ENCODE measurements around the gene PGA5.

The PGA5 gene

GRCh38 chr11:61266602-61267001 is 25.6 kb downstream of the PGA5 start:
- H3K9ac ChIP-seq (ENCODE audit: low read depth in 1 of 2, low read length in 2 of 2), result no peak overlapping the region
- no peak overlapping the region for H3K4me3 ChIP-seq (ENCODE audit: low read depth in 1 of 2, low read length in 2 of 2)
- no peaks in the 10 kb centered on the region for H3K36me3 ChIP-seq (ENCODE audit: control insufficient read depth in 1 of 2, insufficient read depth in 2 of 2, low read length in 2 of 2)
- H3K4me1 ChIP-seq (ENCODE audit: control insufficient read depth in 1 of 2, insufficient read depth in 2 of 2, low read length in 2 of 2), result peaks cover 21 to 32% of the 10 kb centered on the region in 2 donors
- H3K27ac ChIP-seq (ENCODE audit: low read depth, low read length), result no peak overlapping the region
- no peaks in the 10 kb centered on the region for H3K9me3 ChIP-seq (ENCODE audit: control insufficient read depth in 1 of 2, low read length in 2 of 2)
- H3K27me3 ChIP-seq (ENCODE audit: control insufficient read depth in 1 of 2, insufficient read depth in 2 of 2, low read length in 2 of 2), result no peaks in the 10 kb centered on the region

GRCh38 chr11:61267437-61267841 is 26.5 kb downstream of the PGA5 start:
- Histone ChIP-seq H3K9me3 (ENCODE audit: control insufficient read depth in 1 of 2, low read length in 2 of 2) (no peaks in the 10 kb centered on the region), H3K4me1 (ENCODE audit: control insufficient read depth in 1 of 2, insufficient read depth in 2 of 2, low read length in 2 of 2) (peaks cover 21 to 32% of the 10 kb centered on the region in 2 donors), H3K27me3 (ENCODE audit: control insufficient read depth in 1 of 2, insufficient read depth in 2 of 2, low read length in 2 of 2) (no peaks in the 10 kb centered on the region), H3K9ac (ENCODE audit: low read depth in 1 of 2, low read length in 2 of 2) (no peak overlapping the region), H3K4me3 (ENCODE audit: low read depth in 1 of 2, low read length in 2 of 2) (no peak overlapping the region), H3K36me3 (ENCODE audit: control insufficient read depth in 1 of 2, insufficient read depth in 2 of 2, low read length in 2 of 2) (no peaks in the 10 kb centered on the region), H3K27ac (ENCODE audit: low read depth, low read length) (no peak overlapping the region)

GRCh38 chr11:61268588-61269250 is 27.7 kb downstream of the PGA5 start:
- Histone ChIP-seq H3K9me3 (ENCODE audit: control insufficient read depth in 1 of 2, low read length in 2 of 2) (no peaks in the 10 kb centered on the region), H3K9ac (ENCODE audit: low read depth in 1 of 2, low read length in 2 of 2) (no peak overlapping the region), H3K36me3 (ENCODE audit: control insufficient read depth in 1 of 2, insufficient read depth in 2 of 2, low read length in 2 of 2) (no peaks in the 10 kb centered on the region), H3K4me1 (ENCODE audit: control insufficient read depth in 1 of 2, insufficient read depth in 2 of 2, low read length in 2 of 2) (peaks cover 26 to 38% of the 10 kb centered on the region in 2 donors), H3K27me3 (ENCODE audit: control insufficient read depth in 1 of 2, insufficient read depth in 2 of 2, low read length in 2 of 2) (no peaks in the 10 kb centered on the region), H3K27ac (ENCODE audit: low read depth, low read length) (no peak overlapping the region), H3K4me3 (ENCODE audit: low read depth in 1 of 2, low read length in 2 of 2) (no peak overlapping the region)

GRCh38 chr11:61270354-61271076 is 29.5 kb downstream of the PGA5 start:
- peaks cover 15 to 28% of the 10 kb centered on the region in 2 donors for H3K4me1 ChIP-seq (ENCODE audit: control insufficient read depth in 1 of 2, insufficient read depth in 2 of 2, low read length in 2 of 2)

GRCh38 chr11:61272731-61273130 is 31.8 kb downstream of the PGA5 start:
- Histone ChIP-seq H3K9me3 (ENCODE audit: control insufficient read depth in 1 of 2, low read length in 2 of 2) (no peaks in the 10 kb centered on the region), H3K9ac (ENCODE audit: low read depth in 1 of 2, low read length in 2 of 2) (no peak overlapping the region), H3K4me1 (ENCODE audit: control insufficient read depth in 1 of 2, insufficient read depth in 2 of 2, low read length in 2 of 2) (peaks cover 7 to 10% of the 10 kb centered on the region in 2 donors), H3K36me3 (ENCODE audit: control insufficient read depth in 1 of 2, insufficient read depth in 2 of 2, low read length in 2 of 2) (no peaks in the 10 kb centered on the region), H3K4me3 (ENCODE audit: low read depth in 1 of 2, low read length in 2 of 2) (no peak overlapping the region), H3K27ac (ENCODE audit: low read depth, low read length) (no peak overlapping the region), H3K27me3 (ENCODE audit: control insufficient read depth in 1 of 2, insufficient read depth in 2 of 2, low read length in 2 of 2) (no peaks in the 10 kb centered on the region)

More at GRCh38 chr11:61270354-61271076, 29.5 kb downstream of the PGA5 start:
- Histone ChIP-seq H3K9me3 (ENCODE audit: control insufficient read depth in 1 of 2, low read length in 2 of 2) (no peaks in the 10 kb centered on the region), H3K9ac (ENCODE audit: low read depth in 1 of 2, low read length in 2 of 2) (no peak overlapping the region), H3K27me3 (ENCODE audit: control insufficient read depth in 1 of 2, insufficient read depth in 2 of 2, low read length in 2 of 2) (no peaks in the 10 kb centered on the region), H3K4me3 (ENCODE audit: low read depth in 1 of 2, low read length in 2 of 2) (no peak overlapping the region), H3K36me3 (ENCODE audit: control insufficient read depth in 1 of 2, insufficient read depth in 2 of 2, low read length in 2 of 2) (no peaks in the 10 kb centered on the region), H3K27ac (ENCODE audit: low read depth, low read length) (no peak overlapping the region)

GRCh38 chr11:61273178-61274078 is 32.5 kb downstream of the PGA5 start:
- Histone ChIP-seq H3K9ac (ENCODE audit: low read depth in 1 of 2, low read length in 2 of 2) (no peak overlapping the region), H3K27ac (ENCODE audit: low read depth, low read length) (no peak overlapping the region), H3K4me1 (ENCODE audit: control insufficient read depth in 1 of 2, insufficient read depth in 2 of 2, low read length in 2 of 2) (peaks cover 6 to 9% of the 10 kb centered on the region in 2 donors), H3K9me3 (ENCODE audit: control insufficient read depth in 1 of 2, low read length in 2 of 2) (no peaks in the 10 kb centered on the region), H3K4me3 (ENCODE audit: low read depth in 1 of 2, low read length in 2 of 2) (no peak overlapping the region), H3K36me3 (ENCODE audit: control insufficient read depth in 1 of 2, insufficient read depth in 2 of 2, low read length in 2 of 2) (no peaks in the 10 kb centered on the region), H3K27me3 (ENCODE audit: control insufficient read depth in 1 of 2, insufficient read depth in 2 of 2, low read length in 2 of 2) (no peaks in the 10 kb centered on the region)

- no peaks in the 10 kb centered on the region for H3K9me3 ChIP-seq (ENCODE audit: control insufficient read depth in 1 of 2, low read length in 2 of 2)
- peaks cover 6 to 9% of the 10 kb centered on the region in 2 donors for H3K4me1 ChIP-seq (ENCODE audit: control insufficient read depth in 1 of 2, insufficient read depth in 2 of 2, low read length in 2 of 2)
- no peaks in the 10 kb centered on the region for H3K27me3 ChIP-seq (ENCODE audit: control insufficient read depth in 1 of 2, insufficient read depth in 2 of 2, low read length in 2 of 2)
- H3K9ac ChIP-seq (ENCODE audit: low read depth in 1 of 2, low read length in 2 of 2), result no peak overlapping the region
- H3K4me3 ChIP-seq (ENCODE audit: low read depth in 1 of 2, low read length in 2 of 2), result no peak overlapping the region
- H3K27ac ChIP-seq (ENCODE audit: low read depth, low read length), result no peak overlapping the region
- no peaks in the 10 kb centered on the region for H3K36me3 ChIP-seq (ENCODE audit: control insufficient read depth in 1 of 2, insufficient read depth in 2 of 2, low read length in 2 of 2)
Observed at GRCh38 chr11:61274084-61274483, 33.1 kb downstream of the PGA5 start.

- H3K9me3 ChIP-seq (ENCODE audit: control insufficient read depth in 1 of 2, low read length in 2 of 2), result no peaks in the 10 kb centered on the region
- H3K9ac ChIP-seq (ENCODE audit: low read depth in 1 of 2, low read length in 2 of 2), result no peak overlapping the region
- H3K4me3 ChIP-seq (ENCODE audit: low read depth in 1 of 2, low read length in 2 of 2), result no peak overlapping the region
- peaks cover 6 to 9% of the 10 kb centered on the region in 2 donors for H3K4me1 ChIP-seq (ENCODE audit: control insufficient read depth in 1 of 2, insufficient read depth in 2 of 2, low read length in 2 of 2)
- H3K27me3 ChIP-seq (ENCODE audit: control insufficient read depth in 1 of 2, insufficient read depth in 2 of 2, low read length in 2 of 2), result no peaks in the 10 kb centered on the region
- H3K27ac ChIP-seq (ENCODE audit: low read depth, low read length), result no peak overlapping the region
- no peaks in the 10 kb centered on the region for H3K36me3 ChIP-seq (ENCODE audit: control insufficient read depth in 1 of 2, insufficient read depth in 2 of 2, low read length in 2 of 2)
Observed at GRCh38 chr11:61275191-61275590, 34.2 kb downstream of the PGA5 start.

- H3K27me3 ChIP-seq (ENCODE audit: control insufficient read depth in 1 of 2, insufficient read depth in 2 of 2, low read length in 2 of 2), result no peaks in the 10 kb centered on the region
- no peaks in the 10 kb centered on the region for H3K9me3 ChIP-seq (ENCODE audit: control insufficient read depth in 1 of 2, low read length in 2 of 2)
- H3K4me1 ChIP-seq (ENCODE audit: control insufficient read depth in 1 of 2, insufficient read depth in 2 of 2, low read length in 2 of 2), result peaks cover 6 to 9% of the 10 kb centered on the region in 2 donors
- H3K36me3 ChIP-seq (ENCODE audit: control insufficient read depth in 1 of 2, insufficient read depth in 2 of 2, low read length in 2 of 2), result no peaks in the 10 kb centered on the region
- no peak overlapping the region for H3K9ac ChIP-seq (ENCODE audit: low read depth in 1 of 2, low read length in 2 of 2)
- H3K27ac ChIP-seq (ENCODE audit: low read depth, low read length), result no peak overlapping the region
- H3K4me3 ChIP-seq (ENCODE audit: low read depth in 1 of 2, low read length in 2 of 2), result no peak overlapping the region
Observed at GRCh38 chr11:61277186-61278000, 36.4 kb downstream of the PGA5 start.

Data from duodenal mucosa (tissue), 2 donors.